Caco-2 (cell line): Measurements from ENCODE around the gene N4BP2. TPM values are rescaled to one million over a fixed set of nuclear protein-coding genes. Genes with fewer than 3 reads are reported as not detected.
"Not testable (repeated sequence)": the region's sequence is repeated elsewhere in the genome, so short reads cannot be mapped to it uniquely, and the experiment has no call there.

Source experiments
- BruUV-seq: library from RNA; stranded (reverse); fragments of 400-500 nt; replicated peaks from 2 replicates; lab custom pipeline; 2021; lab: Mats Ljungman, UMichigan
- CTCF ChIA-PET: fragments of 300-600 bp; sonication (Branson Sonifier 250); formaldehyde crosslinking; loops from one replicate; lab custom pipeline; 2022; ENCODE audit warnings: antibody characterized with exemption; lab: Charles Lee
- POLR2A ChIA-PET: fragments of 300-600 bp; sonication (Branson Sonifier 250); formaldehyde crosslinking; loops from one replicate; lab custom pipeline; 2022; ENCODE audit warnings: antibody characterized with exemption; lab: Charles Lee
- DNase-seq, 2 experiments: peaks; one replicate each; pipeline versions ENCODE4 v3.0.0 to v3.0.0-alpha.2; 2020 to 2022
- H3K27me3 ChIP-seq: replicated peaks from 2 replicates; pipeline ENCODE4 v1.6.0; 2011; ENCODE audit warnings: low read length; ENCODE audit not compliant: control insufficient read depth, insufficient read depth
- H3K36me3 ChIP-seq: 2 replicates; pipeline ENCODE4 v1.5.1; 2011; ENCODE audit warnings: low read length; ENCODE audit not compliant: control insufficient read depth, insufficient read depth
- H3K4me1 ChIP-seq: fragments of 250-450 bp; sonication (Bioruptor Pico); 2 replicates; pipeline ENCODE4 v1.5.1; 2020; ENCODE audit warnings: mild to moderate bottlenecking
- H3K4me3 ChIP-seq: 2 replicates; pipeline ENCODE4 v1.5.1; 2011; ENCODE audit warnings: low read depth, mild to moderate bottlenecking, control low read depth, low read length
- H3K9me3 ChIP-seq: fragments of 250-450 bp; sonication (Bioruptor Pico); 2 replicates; pipeline ENCODE4 v1.5.1; 2020; ENCODE audit warnings: mild to moderate bottlenecking, moderate library complexity
- H3K27ac Mint-ChIP-seq: one replicate; pipeline ENCODE4 v1.8.0; 2022; ENCODE audit warnings: mixed read lengths; ENCODE audit not compliant: unreplicated experiment
- H3K27me3 Mint-ChIP-seq: one replicate; pipeline ENCODE4 v1.8.0; 2022; ENCODE audit warnings: mixed read lengths; ENCODE audit not compliant: insufficient read depth, unreplicated experiment
- H3K36me3 Mint-ChIP-seq: one replicate; pipeline ENCODE4 v1.8.0; 2022; ENCODE audit warnings: mild to moderate bottlenecking, mixed read lengths; ENCODE audit not compliant: insufficient read depth, unreplicated experiment
- H3K4me1 Mint-ChIP-seq: one replicate; pipeline ENCODE4 v1.8.0; 2022; ENCODE audit warnings: low read depth, mixed read lengths; ENCODE audit not compliant: unreplicated experiment
- H3K4me3 Mint-ChIP-seq: one replicate; pipeline ENCODE4 v1.8.0; 2022; ENCODE audit warnings: mild to moderate bottlenecking, moderate library complexity, mixed read lengths; ENCODE audit not compliant: unreplicated experiment
- H3K9me3 Mint-ChIP-seq: one replicate; pipeline ENCODE4 v1.8.0; 2022; ENCODE audit warnings: mixed read lengths; ENCODE audit not compliant: unreplicated experiment
- CTCF ChIP-seq, 2 experiments: fragments of 200-600 bp in 1 of 2; IDR thresholded peaks; 1 replicate in 1 of 2; 2 replicates in 1 of 2; pipeline versions ENCODE4 v1.5.1 to v1.8.0; 2011 to 2022; ENCODE audit warnings: antibody characterized with exemption in 1 of 2, control low read depth in 1 of 2, inconsistent platforms in 1 of 2, low read depth in 1 of 2, low read length in 1 of 2, mild to moderate bottlenecking in 1 of 2, moderate library complexity in 1 of 2; ENCODE audit not compliant: insufficient read depth in 1 of 2, severe bottlenecking in 1 of 2, unreplicated experiment in 1 of 2
- intact Hi-C: fragments of 100-400 bp; cut with micrococcal nuclease; formaldehyde crosslinking; loops from one replicate; pipeline ENCODE4 v1.10.0; 2022; ENCODE audit not compliant: unreplicated experiment
- total RNA-seq: library from RNA; stranded (reverse); gene quantifications from 2 replicates; pipeline ENCODE4 v1.2.3, GENCODE V29; 2022

N4BP2 gene
- total RNA-seq, 1 experiment from 2014 or later: 28.7 TPM

- Histone ChIP-seq H3K9me3 (no peaks in the 10 kb centered on the region), H3K27me3 (no peaks in the 10 kb centered on the region), H3K36me3 (no peaks in the 10 kb centered on the region), H3K4me1 (0 out of 2 replicates have a peak, but pooled peaks cover 7% of the 10 kb centered on the region), H3K4me3 (no peak overlapping the region)
- H3K4me1 Mint-ChIP-seq: no peaks in the 10 kb centered on the region
- BruUV-seq: no TSS peak
- ChIA-PET POLR2A (interaction anchor here (0.6 kb wide), 1 partner anchor 10 kb away, joined by 3 read pairs; no protein-coding TSS in a partner anchor), CTCF (no interaction called here)
- H3K4me3 Mint-ChIP-seq: no peak overlapping the region
- no peak for DNase-seq
- H3K36me3 Mint-ChIP-seq: peaks cover 61% of the 10 kb centered on the region
- TF ChIP-seq CTCF (IDR thresholded peaks at IDR 0.05; ENCODE audit: insufficient read depth in 1 of 2, low read depth in 1 of 2, low read length in 1 of 2, severe bottlenecking in 1 of 2, unreplicated experiment in 1 of 2): no peak
- intact Hi-C loops: no loop called here
- no peaks in the 10 kb centered on the region for H3K9me3 Mint-ChIP-seq
- H3K27ac Mint-ChIP-seq: no peak overlapping the region
- no peaks in the 10 kb centered on the region for H3K27me3 Mint-ChIP-seq
Measured at GRCh38 chr4:40144716-40145115, 88.1 kb downstream of the N4BP2 start.

- BruUV-seq, POLR2A ChIA-PET, DNase-seq, intact Hi-C loops, H3K27me3 ChIP-seq, H3K4me3 Mint-ChIP-seq, H3K27me3 Mint-ChIP-seq, H3K9me3 ChIP-seq, H3K9me3 Mint-ChIP-seq, H3K36me3 ChIP-seq, H3K4me1 Mint-ChIP-seq, CTCF ChIA-PET, H3K4me3 ChIP-seq, H3K27ac Mint-ChIP-seq: not testable (repeated sequence)
- peaks cover 22% of the 10 kb centered on the region; the same call in 1 of the 2 replicates for H3K4me1 ChIP-seq
- peaks cover 60% of the 10 kb centered on the region for H3K36me3 Mint-ChIP-seq
Measured at GRCh38 chr4:40147490-40147889, 90.8 kb downstream of the N4BP2 start.

- peaks cover 5% of the 10 kb centered on the region for H3K9me3 ChIP-seq
- Mint-ChIP-seq H3K4me1 (no peaks in the 10 kb centered on the region), H3K9me3 (no peaks in the 10 kb centered on the region), H3K27me3 (no peaks in the 10 kb centered on the region), H3K27ac (no peak overlapping the region), H3K36me3 (peaks cover 53% of the 10 kb centered on the region), H3K4me3 (no peak overlapping the region)
- CTCF ChIA-PET: interaction anchor here (0.7 kb wide), 1 partner anchor 179 kb away, joined by 5 read pairs; no protein-coding TSS in a partner anchor
- intact Hi-C loops: loop anchor here (1.0 to 5.0 kb wide), 5 partner anchors 97 to 567 kb away; no protein-coding TSS in a partner anchor
- POLR2A ChIA-PET: no interaction called here
- peak; percentile 54 to 69 for DNase-seq
- TF ChIP-seq CTCF (IDR thresholded peaks at IDR 0.05; ENCODE audit: insufficient read depth in 1 of 2, low read depth in 1 of 2, low read length in 1 of 2, severe bottlenecking in 1 of 2, unreplicated experiment in 1 of 2): peak; percentile 74 to 79
- no peaks in the 10 kb centered on the region for H3K27me3 ChIP-seq
- peaks cover 15% of the 10 kb centered on the region; the same call in 1 of the 2 replicates for H3K4me1 ChIP-seq
- BruUV-seq: no TSS peak
- no peaks in the 10 kb centered on the region for H3K36me3 ChIP-seq
- H3K4me3 ChIP-seq: no peak overlapping the region
Measured at GRCh38 chr4:40149960-40150385, 93.3 kb downstream of the N4BP2 start.
